GM12878 (cell line): ENCODE measurements around the gene YTHDC1. TPM values are rescaled to one million over a fixed set of nuclear protein-coding genes. Genes with fewer than 3 reads are reported as not detected.

Experiments used
- ATAC-seq: fragments of 200-7000 bp; cut with Tn5 transposase; 3 replicates; pipeline ENCODE4 v1.9.1; 2020; ENCODE audit warnings: mild to moderate bottlenecking, moderate library complexity
- BruUV-seq: library from RNA; stranded (reverse); fragments of 400-500 nt; replicated peaks from 2 replicates; lab custom pipeline; 2021; lab: Mats Ljungman, UMichigan
- CTCF ChIA-PET: fragments of 300-600 bp; sonication (Branson Sonifier 250); formaldehyde crosslinking; extraction: SDS; loops from one replicate; lab custom pipeline; 2021; ENCODE audit warnings: inconsistent platforms; lab: Yijun Ruan, JAX
- POLR2A ChIA-PET: fragments of 350-600 bp; formaldehyde crosslinking; extraction: SDS; loops from one replicate; lab custom pipeline; 2021; ENCODE audit warnings: inconsistent platforms; lab: Charles Lee
- RAD21 ChIA-PET: fragments of 300-600 bp; sonication (Branson Sonifier 250); formaldehyde crosslinking; loops from one replicate; lab custom pipeline; 2023; ENCODE audit warnings: antibody characterized with exemption; ENCODE audit not compliant: unreplicated experiment; lab: Charles Lee
- SMC1A ChIA-PET: fragments of 300-600 bp; sonication (Branson Sonifier 250); formaldehyde crosslinking; loops from one replicate; lab custom pipeline; 2023; ENCODE audit not compliant: unreplicated experiment, uncharacterized antibody; lab: Charles Lee
- DNase-seq: peaks from one replicate; pipeline ENCODE4 v3.0.0-alpha.2; 2011; ENCODE audit warnings: low read depth, low spot score
- FAIRE-seq: peaks from 3 replicates; lab custom pipeline; 2011; peaks lifted over from hg19 to GRCh38; lab: Jason Lieb, UNC
- H2AFZ ChIP-seq: 2 replicates; pipeline ENCODE4 v1.6.0; 2011; ENCODE audit warnings: low read depth, low read length, control low read depth; ENCODE audit not compliant: control insufficient read depth
- H3K27ac ChIP-seq: 2 replicates; pipeline ENCODE4 v1.5.1; 2011; ENCODE audit warnings: control low read depth; ENCODE audit not compliant: control insufficient read depth, insufficient read depth
- H3K27me3 ChIP-seq, 2 experiments: replicated peaks in 1 of 2; 2 replicates each; pipeline versions ENCODE4 v1.6.0 to v1.6.1; 2011; ENCODE audit warnings: low read length in 1 of 2; ENCODE audit not compliant: control insufficient read depth in 2 of 2, insufficient read depth in 2 of 2
- H3K36me3 ChIP-seq, 2 experiments: 2 replicates each; pipeline ENCODE4 v1.5.1; 2011; ENCODE audit warnings: low read length in 1 of 2; ENCODE audit not compliant: control insufficient read depth in 2 of 2, insufficient read depth in 2 of 2
- H3K4me1 ChIP-seq: 2 replicates; pipeline ENCODE4 v1.6.1; 2011; ENCODE audit warnings: mild to moderate bottlenecking, low read length, moderate library complexity, mixed read lengths; ENCODE audit not compliant: control insufficient read depth, insufficient read depth
- H3K4me2 ChIP-seq: 2 replicates; pipeline ENCODE4 v1.6.0; 2011; ENCODE audit warnings: control low read depth; ENCODE audit not compliant: control insufficient read depth, insufficient read depth
- H3K4me3 ChIP-seq: fragments of 200-600 bp; sonication (generic); 2 replicates; pipeline ENCODE4 v1.5.1; 2016
- H3K79me2 ChIP-seq: 2 replicates; pipeline ENCODE4 v1.6.0; 2011; ENCODE audit warnings: low read length; ENCODE audit not compliant: control insufficient read depth, insufficient read depth
- H3K9ac ChIP-seq: 2 replicates; pipeline ENCODE4 v1.8.0; 2011; ENCODE audit warnings: low read length, control low read depth, mixed read lengths; ENCODE audit not compliant: control insufficient read depth, insufficient read depth
- H3K9me3 ChIP-seq: replicated peaks from 3 replicates; pipeline ENCODE4 v1.5.1; 2011; ENCODE audit warnings: mild to moderate bottlenecking, low read length; ENCODE audit not compliant: control insufficient read depth, insufficient read depth
- H4K20me1 ChIP-seq: 2 replicates; pipeline ENCODE4 v1.6.0; 2011; ENCODE audit not compliant: control insufficient read depth, insufficient read depth
- CBX3 ChIP-seq: fragments of 200-600 bp; sonication (generic); IDR thresholded peaks from 2 replicates; pipeline ENCODE4 v1.6.1; 2016; ENCODE audit warnings: low read depth, borderline replicate concordance
- JUND ChIP-seq: IDR thresholded peaks from 2 replicates; pipeline ENCODE4 v1.6.1; 2012; ENCODE audit warnings: low read depth, mild to moderate bottlenecking, low read length, improper control_type of control experiment, moderate library complexity
- SMAD5 ChIP-seq: IDR thresholded peaks from 2 replicates; pipeline ENCODE4 v1.6.1; 2016; ENCODE audit warnings: antibody characterized with exemption, low read depth
- WGBS: methylation state at CpG from one replicate; pipeline ENCODE4 v1.1.6; 2016; ENCODE audit warnings: low lambda C conversion rate; ENCODE audit not compliant: insufficient replicate concordance, insufficient coverage; ENCODE audit errors: missing lambda C conversion rate; 5-methylcytosine and 5-hydroxymethylcytosine counted together
- in situ Hi-C: fragments of 300-500 bp; cut with MboI; formaldehyde crosslinking; loops from 9 replicates; pipeline ENCODE4 v1.14.3; 2018; ENCODE audit warnings: mixed read lengths
- intact Hi-C: fragments of 100-400 bp; cut with micrococcal nuclease; formaldehyde crosslinking; loops from one replicate; pipeline ENCODE4 v1.14.2; 2022; ENCODE audit not compliant: unreplicated experiment
- polyA plus RNA-seq, 11 experiments: library from polyadenylated mRNA; depleted of rRNA in 4 of 11; unstranded in 6 of 11; stranded (reverse) in 5 of 11; fragments of >200 nt; fragmentation: Nextera tagmentation in 4 of 11; fragmentation: Illumina TruSeq in 1 of 11; extraction: Ambion mirVana in 4 of 11; extraction: Trizol in 1 of 11; gene quantifications; 1 replicate in 1 of 11; 2 replicates in 10 of 11; pipeline versions ENCODE4 v1.2.1 to v1.2.3, GENCODE V29; 2011 to 2016; ENCODE audit warnings: inconsistent platforms in 2 of 11, missing spikeins in 2 of 11, low read depth in 1 of 11
- total RNA-seq, 4 experiments: library from RNA; depleted of rRNA in 3 of 4; stranded (reverse); fragments of >200 nt in 3 of 4; fragmentation: Illumina TruSeq in 1 of 4; extraction: Trizol in 1 of 4; gene quantifications; 2 replicates each; pipeline versions ENCODE4 v1.2.1 to v1.2.3, GENCODE V29; 2013 to 2021

YTHDC1 gene
- total and polyA plus RNA-seq, 10 of the 15 experiments (the other 5 are each of a cell fraction or from before 2014, with no cell fraction given), result 18.7 to 83.2 (median 47.5) TPM

DNA sequence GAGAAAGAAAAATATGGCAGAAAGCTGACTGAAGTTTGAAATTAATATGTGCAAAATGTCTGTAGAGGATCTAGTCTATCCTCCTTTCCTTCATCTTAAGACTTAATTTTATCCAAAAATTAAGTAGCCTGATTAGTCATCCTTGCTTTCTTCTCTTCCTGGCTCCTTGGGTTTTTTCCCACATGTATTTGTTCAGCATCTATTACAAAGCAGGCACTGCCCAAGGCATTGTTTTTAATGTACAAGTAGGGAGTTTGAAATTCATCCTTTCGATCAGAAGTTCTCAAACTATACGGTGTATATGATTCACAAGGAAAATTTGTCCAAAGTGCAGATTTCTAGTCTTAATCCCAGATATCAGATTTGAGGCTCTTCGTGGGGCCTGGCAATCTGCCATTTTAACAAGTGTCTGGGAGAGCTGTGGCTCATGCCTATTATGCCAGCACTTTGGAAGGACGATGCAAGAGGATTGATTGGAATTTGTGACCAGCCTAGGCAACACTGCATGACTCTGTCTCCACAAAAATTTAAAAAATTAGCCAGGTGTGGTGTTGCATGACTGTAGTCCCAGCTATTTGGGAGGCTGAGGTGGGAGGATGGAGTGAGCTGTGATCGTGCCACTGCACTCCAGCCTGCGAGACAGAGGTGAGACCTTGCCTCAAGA, 19.4 kb upstream of the YTHDC1 start:
- POLR2A ChIA-PET, result no interaction called here
- in situ Hi-C loops, result no loop called here

DNA sequence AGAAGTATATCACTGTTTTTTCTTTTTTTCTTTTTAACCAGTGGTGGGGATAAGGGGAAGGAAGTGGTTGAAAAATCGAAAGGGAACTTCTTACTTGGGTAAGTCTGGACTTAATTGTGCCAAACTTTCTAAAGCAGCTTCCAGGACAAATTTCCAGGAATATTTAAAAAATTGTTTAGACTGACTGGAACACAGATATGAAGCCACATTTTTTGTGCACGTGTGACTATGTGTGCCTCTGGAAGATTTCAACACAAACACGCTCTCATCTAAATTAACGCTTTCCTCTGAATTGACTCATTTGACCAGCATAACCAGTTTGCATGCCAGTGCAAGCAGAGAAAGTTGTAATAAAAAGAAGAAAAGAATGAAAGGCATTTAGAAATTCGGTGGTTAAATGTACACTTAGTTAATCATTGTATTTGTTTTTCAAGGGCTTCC, 18.8 kb upstream of the YTHDC1 start:
- POLR2A ChIA-PET, result interaction anchor here (0.7 kb wide), 1 partner anchor 801 kb away, joined by 3 read pairs; no protein-coding TSS in a partner anchor
- no TSS peak for BruUV-seq
- DNase-seq, result no peak
- no peaks in the 10 kb centered on the region for H3K4me1 ChIP-seq
- no peak overlapping the region for H3K27ac ChIP-seq
- in situ Hi-C loops, result no loop called here
- intact Hi-C loops, result no loop called here
- H4K20me1 ChIP-seq, result no peaks in the 10 kb centered on the region
- no peak overlapping the region for H3K9ac ChIP-seq
- RAD21 ChIA-PET, result interaction anchor here (1.3 kb wide), 1 partner anchor 97 kb away, joined by 3 read pairs; no protein-coding TSS in a partner anchor
- ATAC-seq, result no peak
- no peaks in the 10 kb centered on the region for H3K27me3 ChIP-seq
- CTCF ChIA-PET, result no interaction called here
- TF ChIP-seq SMAD5 (no peak), CBX3 (no peak)
- no peak overlapping the region for H3K4me3 ChIP-seq
- H3K79me2 ChIP-seq, result no peaks in the 10 kb centered on the region
- no peak for FAIRE-seq
- SMC1A ChIA-PET, result interaction anchor here (0.7 to 1.2 kb wide), 2 partner anchors 9 to 17 kb away, joined by 3 read pairs; no protein-coding TSS in a partner anchor
- H3K9me3 ChIP-seq, result no peaks in the 10 kb centered on the region; the same call in 2 of the 3 replicates
- H3K36me3 ChIP-seq, result no peaks in the 10 kb centered on the region
- WGBS, result 42% methylated on average over 5 of the region's 5 CpGs
- no peak overlapping the region for H3K4me2 ChIP-seq
- no peak overlapping the region for H2AFZ ChIP-seq

More for the DNA sequence above, 19.4 kb upstream of the YTHDC1 start:
- Histone ChIP-seq H3K9me3 (no peaks in the 10 kb centered on the region; the same call in 2 of the 3 replicates), H3K79me2 (no peaks in the 10 kb centered on the region), H3K36me3 (no peaks in the 10 kb centered on the region), H3K27me3 (no peaks in the 10 kb centered on the region), H3K4me1 (no peaks in the 10 kb centered on the region), H3K4me2 (no peak overlapping the region), H3K9ac (no peak overlapping the region), H3K4me3 (no peak overlapping the region), H4K20me1 (no peaks in the 10 kb centered on the region), H2AFZ (no peak overlapping the region), H3K27ac (no peak overlapping the region)
- CTCF ChIA-PET, result no interaction called here
- RAD21 ChIA-PET, result interaction anchor here (1.3 kb wide), 1 partner anchor 98 kb away, joined by 3 read pairs; no protein-coding TSS in a partner anchor
- no peak for DNase-seq
- no peak for FAIRE-seq
- no peak for TF ChIP-seq JUND
- ATAC-seq, result no peak
- no TSS peak for BruUV-seq
- 30% methylated on average over 6 of the region's 6 CpGs for whole genome bisulfite sequencing
- SMC1A ChIA-PET, result no interaction called here
- intact Hi-C loops, result no loop called here
